ENCODE results near the gene SERTM1. TPM values are rescaled to one million over a fixed set of nuclear protein-coding genes. Genes with fewer than 3 reads are reported as not detected.

Gene SERTM1
- total RNA-seq, 1 donor from 2014 or later = 5.9 TPM

DNA sequence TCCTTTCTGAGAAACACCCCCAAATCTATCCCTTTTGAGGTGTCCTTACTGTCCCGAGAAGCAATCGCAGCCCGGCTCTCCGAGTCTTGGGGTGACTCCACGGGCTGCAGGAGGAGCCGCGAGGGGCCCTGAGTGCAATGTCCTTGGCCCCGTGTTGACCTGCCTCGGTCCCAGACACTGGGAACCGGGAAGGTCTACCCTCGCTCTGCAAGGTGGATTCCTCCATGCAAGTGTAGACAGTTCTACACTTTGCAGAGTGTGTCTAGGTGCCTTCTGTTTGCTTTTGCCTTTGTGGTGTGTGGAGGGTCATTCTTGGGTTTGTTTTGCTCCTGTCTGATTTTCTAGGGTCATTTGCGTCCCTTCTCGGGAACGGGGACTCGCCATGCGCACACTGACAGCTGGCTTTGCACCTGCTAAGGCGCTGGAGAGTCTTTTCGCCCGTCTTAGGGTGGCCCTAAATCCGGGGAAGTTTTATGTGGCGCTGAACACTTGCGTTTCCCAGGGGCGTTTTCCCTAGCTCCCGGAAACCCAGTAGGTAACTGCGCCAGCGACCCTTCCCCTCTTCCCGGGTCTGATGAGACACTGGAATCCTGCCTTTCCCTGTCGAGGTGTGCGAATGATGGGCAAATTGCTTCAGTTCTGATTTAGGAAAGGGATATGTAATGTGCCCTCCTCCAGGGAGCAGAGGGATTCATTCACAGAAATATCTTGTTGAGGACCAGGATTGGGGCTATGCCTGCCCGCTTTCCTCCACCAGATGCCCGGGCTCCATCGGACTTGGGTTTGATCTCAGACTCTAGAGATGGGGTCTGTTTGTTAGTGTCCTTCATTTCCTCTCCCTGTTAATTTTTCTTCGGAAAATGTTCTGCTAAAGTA, 755 bp downstream of the SERTM1 start:
- H3K27me3 ChIP-seq = peaks cover 41% of the 10 kb centered on the region
- intact Hi-C loops (cut with DNase I) = no loop called here
- H3K27ac ChIP-seq = no peak overlapping the region
- TF ChIP-seq, protein P1, sequence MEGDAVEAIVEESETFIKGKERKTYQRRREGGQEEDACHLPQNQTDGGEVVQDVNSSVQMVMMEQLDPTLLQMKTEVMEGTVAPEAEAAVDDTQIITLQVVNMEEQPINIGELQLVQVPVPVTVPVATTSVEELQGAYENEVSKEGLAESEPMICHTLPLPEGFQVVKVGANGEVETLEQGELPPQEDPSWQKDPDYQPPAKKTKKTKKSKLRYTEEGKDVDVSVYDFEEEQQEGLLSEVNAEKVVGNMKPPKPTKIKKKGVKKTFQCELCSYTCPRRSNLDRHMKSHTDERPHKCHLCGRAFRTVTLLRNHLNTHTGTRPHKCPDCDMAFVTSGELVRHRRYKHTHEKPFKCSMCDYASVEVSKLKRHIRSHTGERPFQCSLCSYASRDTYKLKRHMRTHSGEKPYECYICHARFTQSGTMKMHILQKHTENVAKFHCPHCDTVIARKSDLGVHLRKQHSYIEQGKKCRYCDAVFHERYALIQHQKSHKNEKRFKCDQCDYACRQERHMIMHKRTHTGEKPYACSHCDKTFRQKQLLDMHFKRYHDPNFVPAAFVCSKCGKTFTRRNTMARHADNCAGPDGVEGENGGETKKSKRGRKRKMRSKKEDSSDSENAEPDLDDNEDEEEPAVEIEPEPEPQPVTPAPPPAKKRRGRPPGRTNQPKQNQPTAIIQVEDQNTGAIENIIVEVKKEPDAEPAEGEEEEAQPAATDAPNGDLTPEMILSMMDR (IDR thresholded peaks at IDR 0.05) = no peak
- H3K4me1 ChIP-seq = no peaks in the 10 kb centered on the region
- H3K4me3 ChIP-seq = peak overlapping the region; percentile 31
- H3K9me3 ChIP-seq = no peaks in the 10 kb centered on the region
- ATAC-seq (peak; percentile 42), DNase-seq (no peak)
- H3K36me3 ChIP-seq = no peaks in the 10 kb centered on the region

DNA sequence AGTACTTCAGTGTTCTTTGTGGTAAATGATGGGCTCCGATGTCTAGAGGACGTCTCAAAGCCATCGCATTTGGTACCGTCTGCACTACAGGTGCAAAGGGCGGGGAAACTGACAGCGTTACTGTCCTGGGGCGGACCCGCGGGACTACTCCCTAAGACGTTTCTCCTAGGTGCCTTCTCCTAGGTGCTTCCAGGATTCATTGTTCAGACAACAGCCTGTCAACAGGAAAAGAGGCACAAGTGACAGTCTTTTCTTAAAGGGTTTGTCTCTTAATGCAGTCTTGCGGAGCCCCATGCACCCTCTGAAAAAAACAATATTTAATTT, 1.4 kb downstream of the SERTM1 start:
- no peak for ATAC-seq
- Histone ChIP-seq H3K4me1 (no peaks in the 10 kb centered on the region), H3K27me3 (peaks cover 41% of the 10 kb centered on the region), H3K36me3 (no peaks in the 10 kb centered on the region), H3K27ac (no peak overlapping the region), H3K4me3 (peak overlapping the region; percentile 31), H3K9me3 (no peaks in the 10 kb centered on the region)
- DNase-seq = no peak
- intact Hi-C loops (cut with DNase I) = no loop called here
- TF ChIP-seq, protein P1 (IDR thresholded peaks at IDR 0.05) = no peak

DNA sequence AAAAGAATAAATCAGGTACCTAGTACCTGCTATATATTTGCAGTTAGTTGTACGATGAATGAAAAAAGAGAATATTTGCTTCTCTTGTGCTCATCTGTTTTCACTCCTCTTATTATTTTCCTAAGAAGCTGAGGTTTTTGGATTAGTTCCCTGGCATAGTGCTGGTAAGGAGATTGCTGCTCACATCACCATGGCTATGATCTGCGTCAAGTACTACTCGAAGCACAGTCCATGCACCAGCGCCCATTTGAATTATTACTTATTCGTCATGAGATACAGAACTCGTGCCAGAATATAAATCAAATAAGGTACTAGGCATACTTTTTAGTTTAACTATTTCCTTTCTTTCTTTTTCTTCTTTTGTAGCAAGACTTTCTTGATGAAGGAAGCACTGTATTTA, 7.1 kb downstream of the SERTM1 start:
- TF ChIP-seq, protein P1 (IDR thresholded peaks at IDR 0.05) = no peak
- no peaks in the 10 kb centered on the region for H3K4me1 ChIP-seq

DNA sequence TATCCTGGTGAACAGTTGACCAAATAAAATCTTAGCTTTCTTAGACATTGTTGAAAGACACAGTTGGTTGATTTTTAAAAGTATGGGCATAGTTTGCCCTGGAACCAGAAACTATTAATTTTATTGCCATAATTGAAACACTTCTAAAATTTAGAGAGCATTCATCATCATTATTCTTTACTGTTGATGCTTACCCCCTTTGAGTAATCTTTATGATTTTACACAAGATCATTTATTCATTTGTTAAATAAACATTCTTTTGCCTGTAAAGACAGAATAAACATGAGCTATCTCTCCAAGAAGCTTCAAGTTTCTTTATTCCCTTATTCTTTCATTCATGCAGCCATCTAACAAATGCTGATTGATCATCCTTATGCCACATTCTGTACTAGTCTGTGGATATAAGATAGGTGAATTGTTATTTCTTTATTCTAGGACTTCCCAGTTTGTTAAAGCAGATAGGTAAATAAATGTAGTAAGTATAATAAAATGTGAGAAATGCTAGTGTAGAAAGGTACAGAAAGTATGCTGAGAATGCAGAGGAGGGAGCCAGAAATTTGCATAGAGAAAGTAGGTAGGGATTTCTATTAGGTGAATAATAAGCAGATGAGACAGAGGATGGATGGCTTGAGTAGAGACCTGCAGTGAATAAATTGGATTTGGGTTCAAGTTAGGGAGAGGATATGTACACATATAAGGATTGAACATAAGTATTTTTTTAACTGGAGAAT, 8.2 kb downstream of the SERTM1 start:
- peak; percentile 41 for ATAC-seq
- H3K36me3 ChIP-seq = no peaks in the 10 kb centered on the region
- no peak for DNase-seq
- TF ChIP-seq, protein P1 (IDR thresholded peaks at IDR 0.05) = no peak
- intact Hi-C loops (cut with DNase I) = no loop called here
- no peak overlapping the region for H3K4me3 ChIP-seq
- no peaks in the 10 kb centered on the region for H3K4me1 ChIP-seq
- H3K27me3 ChIP-seq = no peaks in the 10 kb centered on the region
- no peak overlapping the region for H3K27ac ChIP-seq
- no peaks in the 10 kb centered on the region for H3K9me3 ChIP-seq

More for the DNA sequence above, 7.1 kb downstream of the SERTM1 start:
- Histone ChIP-seq H3K4me3 (no peak overlapping the region), H3K27ac (no peak overlapping the region), H3K9me3 (no peaks in the 10 kb centered on the region), H3K36me3 (no peaks in the 10 kb centered on the region), H3K27me3 (peaks cover 10% of the 10 kb centered on the region)
- intact Hi-C loops (cut with DNase I) = no loop called here
- DNase-seq (no peak), ATAC-seq (peak; percentile 55)

DNA sequence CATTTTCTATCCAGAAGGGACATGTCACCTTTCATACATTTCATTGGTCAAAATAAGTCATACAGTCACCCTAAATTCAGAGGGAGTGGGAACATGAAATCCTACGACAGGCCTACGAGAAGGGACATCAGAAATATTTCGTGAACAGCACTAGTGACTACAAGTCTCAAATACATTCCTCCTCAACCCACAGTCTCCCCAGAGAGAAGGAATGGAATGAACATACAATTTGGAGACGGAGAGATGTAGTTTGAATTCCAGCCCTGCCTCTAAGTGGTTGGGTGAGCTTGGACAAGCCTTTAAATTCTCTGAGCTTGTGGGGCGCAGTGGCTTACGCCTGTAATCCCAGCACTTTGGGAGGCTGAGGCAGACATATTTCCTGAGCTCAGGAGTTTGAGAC, 9.9 kb downstream of the SERTM1 start:
- no peak overlapping the region for H3K4me3 ChIP-seq
- TF ChIP-seq, protein P1 (IDR thresholded peaks at IDR 0.05) = no peak
- no peaks in the 10 kb centered on the region for H3K36me3 ChIP-seq
- intact Hi-C loops (cut with DNase I) = no loop called here
- H3K4me1 ChIP-seq = no peaks in the 10 kb centered on the region
- DNase-seq (no peak), ATAC-seq (peak; percentile 16)
- no peaks in the 10 kb centered on the region for H3K9me3 ChIP-seq
- no peak overlapping the region for H3K27ac ChIP-seq
- H3K27me3 ChIP-seq = no peaks in the 10 kb centered on the region
